T follicular helper cell (primary cell): Measurements from ENCODE around the gene CACNA2D3.

Experiments used
- DNase-seq: peaks from one replicate; pipeline ENCODE4 v3.0.0-alpha.2; 2020; ENCODE audit warnings: low read depth

The CACNA2D3 gene

GRCh38 chr3:54928046-54928770 lies 805.9 kb downstream of the CACNA2D3 start, which contains the start of gene LRTM1:
TSS of gene LRTM1 (minus strand) at chr3:54928059. CDS start at chr3:54927911, 148 bp downstream.
- no peak for DNase-seq

DNA sequence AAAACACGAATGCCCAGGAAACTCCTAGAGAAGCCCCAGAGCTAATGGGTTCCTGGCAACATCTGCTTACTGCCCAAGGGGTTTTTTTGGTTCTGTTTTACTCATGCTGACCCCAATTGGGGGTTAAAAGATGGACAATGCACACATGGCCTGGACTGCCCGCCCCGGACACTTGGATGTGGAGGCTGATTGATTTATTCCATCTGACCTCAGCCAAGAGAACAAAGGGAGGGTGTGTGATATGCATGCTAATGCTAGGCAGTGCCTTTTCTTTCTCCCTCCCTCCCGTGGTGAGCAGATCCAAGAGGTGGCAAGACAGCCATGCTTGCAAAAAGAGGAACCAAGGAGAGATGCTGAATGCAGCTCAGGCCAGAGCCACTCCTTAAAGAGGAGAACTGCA lies 808.8 kb downstream of the CACNA2D3 start:
- DNase-seq = no peak

DNA sequence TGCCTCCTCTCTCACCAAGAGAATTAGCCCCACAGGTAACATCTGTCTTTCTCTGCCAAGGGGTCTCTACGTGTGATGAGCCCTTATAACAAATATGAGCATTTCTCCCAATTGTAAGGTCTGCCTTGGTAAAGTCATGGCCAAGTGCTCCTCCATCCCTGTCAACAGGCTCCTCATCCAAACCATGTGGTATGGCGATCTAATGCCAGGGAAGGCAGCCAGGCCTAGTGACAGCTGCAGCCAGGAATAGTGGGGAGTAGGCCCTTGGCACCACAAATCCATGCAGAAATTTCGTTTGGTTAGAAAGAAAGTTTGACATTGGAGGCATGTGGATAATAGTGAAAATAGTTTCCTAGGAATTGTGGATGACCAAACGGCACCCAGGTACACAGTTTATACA lies 810.3 kb downstream of the CACNA2D3 start:
- no peak for DNase-seq

GRCh38 chr3:54935869-54936268 lies 813.5 kb downstream of the CACNA2D3 start:
- no peak for DNase-seq

DNA sequence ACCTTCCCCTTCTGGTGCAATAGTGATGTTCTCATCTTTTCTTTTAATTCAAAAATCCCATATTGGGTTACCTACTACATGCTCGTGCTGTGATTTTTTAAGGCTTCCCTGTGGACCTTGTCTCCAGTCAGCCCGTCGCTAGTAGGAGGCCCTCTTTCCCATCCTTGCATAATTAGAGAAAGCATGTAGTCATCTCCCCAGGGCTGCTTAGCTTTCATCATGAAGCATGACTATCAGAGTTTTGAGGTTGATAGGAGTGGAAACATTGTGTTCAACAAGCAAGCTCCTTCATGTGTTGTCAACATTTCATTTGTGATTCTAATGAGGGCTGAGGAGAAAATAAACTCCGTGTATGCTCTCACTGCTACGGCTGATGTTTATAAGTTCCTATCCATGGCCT lies 814.2 kb downstream of the CACNA2D3 start:
- no peak for DNase-seq

GRCh38 chr3:54939557-54940300 lies 817.4 kb downstream of the CACNA2D3 start:
- DNase-seq = no peak

GRCh38 chr3:54940971-54941370 lies 818.6 kb downstream of the CACNA2D3 start:
- no peak for DNase-seq

GRCh38 chr3:54941690-54942362 lies 819.5 kb downstream of the CACNA2D3 start:
- no peak for DNase-seq

DNA sequence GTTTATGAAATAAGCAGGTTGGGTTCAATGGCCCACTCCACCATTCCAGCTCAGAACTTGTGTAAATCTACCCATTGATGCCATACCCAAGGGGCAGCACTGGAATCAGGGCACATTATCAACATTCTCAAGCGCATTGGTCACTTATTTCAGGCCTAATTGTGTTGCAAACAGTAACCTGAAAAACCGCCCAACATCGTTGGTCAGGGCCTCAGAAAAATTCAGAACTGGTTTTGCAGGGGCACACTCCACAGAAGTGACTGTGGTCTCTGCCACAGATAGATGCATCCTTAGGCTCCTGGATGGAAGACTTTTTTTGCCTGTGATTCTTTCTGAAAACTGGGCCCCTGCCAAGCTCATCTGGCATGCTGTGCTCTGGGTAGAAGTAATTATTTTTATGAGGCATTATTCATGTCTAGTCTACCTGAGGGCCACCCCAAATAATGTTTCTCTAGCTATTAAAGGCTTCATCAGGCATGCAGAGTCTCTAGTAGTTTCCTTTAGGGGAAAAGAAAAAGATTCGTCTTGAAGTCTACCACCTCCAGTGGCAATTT lies 827.2 kb downstream of the CACNA2D3 start:
- DNase-seq = no peak

DNA sequence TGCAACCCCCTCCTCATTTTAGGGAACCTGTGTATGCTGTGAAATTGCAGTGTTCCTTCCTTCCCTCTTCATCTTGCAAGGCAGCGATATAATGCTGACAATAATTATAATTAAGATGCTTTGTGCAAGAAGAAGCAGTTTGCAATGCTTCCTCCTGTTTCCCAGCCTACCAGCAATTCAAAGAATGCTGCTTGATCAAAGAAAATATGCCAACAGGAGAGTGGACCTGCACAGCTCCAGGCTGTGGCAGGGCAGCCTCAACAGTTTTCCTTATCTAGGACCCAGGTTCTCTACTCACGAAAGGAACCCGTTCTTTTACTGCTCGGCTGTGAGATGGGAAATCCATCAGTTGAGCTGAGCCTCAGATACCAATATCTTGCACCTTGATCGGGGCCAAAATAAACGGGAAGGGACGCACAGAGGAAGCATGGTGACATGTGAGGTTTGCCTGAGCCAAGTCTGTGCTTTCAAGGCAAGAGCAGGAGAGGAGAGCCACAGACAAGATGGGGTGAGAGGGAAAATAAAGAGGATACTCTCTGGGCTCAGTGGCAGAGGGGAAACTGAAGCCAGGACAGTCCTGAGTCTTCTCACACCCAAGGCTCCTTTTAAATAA lies 828.1 kb downstream of the CACNA2D3 start:
- DNase-seq = no peak

GRCh38 chr3:54951405-54951804 lies 829.1 kb downstream of the CACNA2D3 start:
- DNase-seq = no peak

- no peak for DNase-seq
These were observed 831.7 kb downstream of the CACNA2D3 start for GRCh38 chr3:54954022-54954421.

DNA sequence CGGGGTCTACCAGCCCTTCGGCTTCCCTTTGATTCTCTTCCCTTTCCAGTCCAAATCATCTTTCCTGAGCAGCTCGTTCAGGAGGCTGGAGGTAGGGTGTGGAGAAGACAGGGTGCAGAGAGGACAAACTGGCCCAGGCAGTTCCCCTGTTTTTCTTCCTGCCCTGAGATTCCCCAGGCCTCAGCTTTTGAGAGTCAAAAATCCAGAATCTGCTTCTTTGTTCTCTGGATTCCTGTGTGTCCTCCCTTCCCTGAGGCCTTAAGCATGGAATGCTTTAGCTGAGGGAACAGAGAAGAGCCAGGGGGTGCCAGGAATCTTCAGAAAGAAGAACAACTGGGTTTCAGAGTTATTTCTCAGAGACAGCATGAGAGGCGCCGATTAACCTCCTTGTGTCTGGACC lies 832.2 kb downstream of the CACNA2D3 start:
- no peak for DNase-seq

DNA sequence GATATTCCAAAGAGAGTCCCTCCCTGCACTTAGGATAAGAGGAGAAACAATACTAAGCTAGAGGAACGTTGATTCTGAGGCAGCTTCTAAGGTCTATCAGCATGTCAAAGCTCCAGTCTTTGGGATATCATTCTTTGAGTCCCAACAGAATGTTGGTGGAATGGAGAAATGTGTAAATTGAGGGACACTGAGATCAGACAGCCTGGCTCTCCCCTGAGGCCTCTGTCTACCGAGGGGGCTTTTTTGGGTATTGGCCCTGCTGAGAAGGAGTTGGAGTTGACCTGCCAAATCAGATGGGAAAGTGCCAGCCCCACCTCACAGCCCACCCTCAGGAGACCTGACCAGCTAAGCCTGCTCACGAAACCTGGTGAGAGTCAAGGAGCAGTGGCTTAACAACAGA lies 833.1 kb downstream of the CACNA2D3 start:
- no peak for DNase-seq

GRCh38 chr3:54955941-54956340 lies 833.6 kb downstream of the CACNA2D3 start:
- DNase-seq = no peak

GRCh38 chr3:54957711-54958110 lies 835.4 kb downstream of the CACNA2D3 start:
- DNase-seq = no peak

- DNase-seq = no peak
These were observed 837.7 kb downstream of the CACNA2D3 start for GRCh38 chr3:54960082-54960481.

DNA sequence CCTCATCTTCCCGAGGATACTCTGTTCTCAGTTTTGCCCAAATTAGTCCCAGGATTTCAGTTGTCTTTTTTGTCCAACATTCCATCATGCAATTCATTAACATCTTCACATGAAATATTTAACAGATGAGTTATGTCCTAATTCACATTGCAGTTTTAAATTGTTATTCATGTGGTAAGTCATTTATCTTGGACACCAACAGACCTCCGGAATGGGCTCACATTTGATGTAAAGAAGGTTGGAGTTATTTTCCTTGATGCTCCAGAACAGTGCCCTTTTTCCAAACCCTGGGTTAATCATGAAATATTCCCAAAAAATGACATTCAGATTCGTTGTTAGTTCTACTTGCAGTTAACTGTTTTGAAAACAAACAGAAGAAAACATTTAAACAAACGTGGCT lies 838.3 kb downstream of the CACNA2D3 start:
- no peak for DNase-seq

GRCh38 chr3:54962200-54962599 lies 839.8 kb downstream of the CACNA2D3 start:
- no peak for DNase-seq

DNA sequence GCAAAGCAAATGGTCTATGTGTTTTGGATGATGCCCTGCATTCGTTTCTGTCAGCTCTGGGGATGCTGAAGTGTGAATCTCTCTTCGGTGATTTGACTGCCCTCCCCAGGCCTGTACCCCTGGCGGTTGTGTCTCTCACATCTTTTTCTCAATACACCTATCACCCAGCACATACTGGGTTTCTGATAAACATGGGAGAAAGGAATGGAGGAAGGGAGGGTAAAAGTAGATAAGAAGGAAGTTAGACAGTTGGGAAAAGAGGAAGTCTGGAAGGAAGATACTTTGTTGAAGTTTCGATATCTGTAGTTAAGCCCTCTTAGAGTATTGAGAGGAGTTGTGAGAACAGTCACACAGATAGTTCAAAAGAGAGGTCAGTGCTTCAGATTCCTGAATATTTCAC lies 841.3 kb downstream of the CACNA2D3 start:
- DNase-seq = no peak

DNA sequence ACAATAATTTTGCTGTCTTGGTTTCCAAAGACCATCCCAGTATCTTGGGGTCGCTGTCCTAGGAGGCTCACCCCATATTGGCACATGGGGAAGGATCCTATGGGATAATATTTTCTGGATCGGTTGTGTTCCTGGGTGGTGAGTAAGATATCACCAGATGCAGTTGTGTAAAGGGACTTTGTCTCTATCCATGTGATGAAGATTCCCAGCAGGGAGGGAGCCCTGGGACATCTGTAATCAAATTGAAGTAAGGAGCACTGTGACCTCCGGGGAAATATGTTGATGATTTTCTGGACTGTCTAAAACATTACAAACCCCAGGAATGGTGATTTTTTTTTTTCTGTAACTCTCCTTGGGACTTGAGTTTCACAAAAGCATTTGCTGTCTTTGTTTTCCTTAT lies 841.7 kb downstream of the CACNA2D3 start:
- DNase-seq = no peak

- DNase-seq = no peak
These were observed 843.4 kb downstream of the CACNA2D3 start for GRCh38 chr3:54965746-54966145.
